D341Med (cell line): Measurements from ENCODE around the gene CNNM4.

Experiments used
- DNase-seq: peaks from one replicate; pipeline ENCODE4 v3.0.0; 2012; ENCODE audit warnings: low spot score

CNNM4 gene

DNA sequence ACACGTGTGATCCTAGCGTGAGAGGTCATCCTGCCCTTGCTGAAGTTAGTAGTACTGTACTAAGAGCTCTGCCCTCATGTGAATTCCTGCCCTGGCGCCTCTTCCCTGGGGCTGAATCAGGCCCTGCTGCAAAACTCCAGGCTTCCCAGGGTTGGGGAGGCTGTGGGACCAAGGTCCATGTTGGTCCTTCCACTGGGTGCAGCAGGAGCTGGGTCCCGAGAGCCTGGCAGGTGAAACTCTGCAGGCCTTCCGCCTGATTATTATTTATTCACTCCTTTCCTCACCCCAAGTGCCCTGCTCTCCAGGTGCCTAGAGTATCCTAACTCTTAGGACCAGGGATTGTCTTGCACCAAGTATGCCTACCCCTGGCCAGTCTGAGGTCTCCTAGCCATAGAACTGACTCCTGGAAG, 50.1 kb downstream of the CNNM4 start:
- no peak for DNase-seq

DNA sequence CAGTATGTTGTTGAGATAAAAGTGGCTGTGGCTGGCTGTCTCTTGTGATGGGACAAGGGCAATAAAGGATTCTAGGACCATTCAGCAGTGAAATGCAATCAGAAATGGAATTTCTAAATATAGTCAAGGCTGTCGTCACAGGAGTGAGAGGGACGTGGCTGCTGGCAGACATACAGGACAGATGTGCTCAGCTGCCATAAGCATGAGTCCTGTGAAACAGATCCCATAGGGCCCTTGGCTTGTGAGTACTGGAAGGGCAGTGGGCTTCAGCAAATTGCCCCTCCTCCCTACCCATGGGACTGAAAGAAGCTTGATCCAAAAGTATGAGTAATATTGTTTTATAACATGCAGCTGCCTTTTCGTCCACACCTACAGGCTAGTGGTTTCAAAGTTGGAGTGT, 51.2 kb downstream of the CNNM4 start:
- DNase-seq = no peak

DNA sequence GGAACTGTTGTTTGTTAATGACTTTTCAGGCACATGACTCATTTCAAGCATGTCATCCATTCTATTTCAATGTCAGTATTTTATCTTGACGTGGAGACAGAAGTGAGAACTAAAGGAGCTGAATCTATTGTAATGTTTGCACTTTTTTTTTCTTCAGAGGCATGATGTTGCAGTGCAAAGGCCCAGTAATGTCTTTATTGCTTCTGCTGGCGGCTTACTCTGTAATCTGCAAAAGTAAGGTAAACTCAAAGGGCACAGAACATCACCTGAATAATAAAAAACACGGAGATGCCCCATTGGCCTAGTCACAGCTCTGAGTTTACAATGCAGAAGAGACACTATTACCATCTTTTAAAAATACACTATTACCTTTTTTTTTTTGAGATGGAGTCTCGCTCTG, 53.0 kb downstream of the CNNM4 start:
- DNase-seq = no peak

DNA sequence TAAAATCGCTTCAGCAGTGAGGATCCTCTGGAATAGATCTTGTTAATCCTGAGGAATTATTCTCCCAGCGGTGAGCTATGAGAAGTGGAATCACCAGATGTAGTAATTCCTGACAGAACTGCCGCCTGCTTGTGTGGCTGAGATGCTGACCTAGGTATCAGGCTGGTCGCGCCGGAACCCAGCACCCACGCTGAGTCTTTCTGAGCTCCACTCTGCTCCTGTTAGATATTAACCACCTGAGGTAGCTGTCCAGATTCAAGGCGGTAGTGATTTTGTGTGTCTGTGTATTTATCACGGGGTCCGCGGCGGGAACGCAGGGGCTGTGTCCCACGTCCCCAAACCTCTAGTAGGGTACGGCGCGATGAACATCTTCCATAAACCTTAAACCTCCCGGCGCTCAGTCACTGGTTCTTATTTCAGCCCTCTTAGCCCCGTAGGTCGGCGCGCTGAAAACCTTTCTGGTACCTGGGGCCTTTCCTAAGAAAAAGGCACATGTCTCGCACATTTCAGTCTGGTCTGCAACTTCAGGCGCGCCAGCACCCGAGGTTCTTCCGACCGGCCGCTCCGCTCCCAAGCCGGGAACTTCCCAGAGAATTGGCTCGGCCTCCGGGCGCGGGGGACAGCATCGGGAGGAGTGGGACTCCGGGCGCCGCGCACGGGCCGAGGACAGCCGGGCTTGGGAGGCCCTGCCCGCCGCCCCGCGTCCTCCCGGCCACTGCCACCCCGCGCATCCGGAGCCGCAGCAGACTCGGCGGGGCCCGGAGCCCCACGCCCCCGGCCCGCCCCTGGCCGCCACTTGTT, 54.8 kb downstream of the CNNM4 start:
- peak; percentile 55 for DNase-seq

DNA sequence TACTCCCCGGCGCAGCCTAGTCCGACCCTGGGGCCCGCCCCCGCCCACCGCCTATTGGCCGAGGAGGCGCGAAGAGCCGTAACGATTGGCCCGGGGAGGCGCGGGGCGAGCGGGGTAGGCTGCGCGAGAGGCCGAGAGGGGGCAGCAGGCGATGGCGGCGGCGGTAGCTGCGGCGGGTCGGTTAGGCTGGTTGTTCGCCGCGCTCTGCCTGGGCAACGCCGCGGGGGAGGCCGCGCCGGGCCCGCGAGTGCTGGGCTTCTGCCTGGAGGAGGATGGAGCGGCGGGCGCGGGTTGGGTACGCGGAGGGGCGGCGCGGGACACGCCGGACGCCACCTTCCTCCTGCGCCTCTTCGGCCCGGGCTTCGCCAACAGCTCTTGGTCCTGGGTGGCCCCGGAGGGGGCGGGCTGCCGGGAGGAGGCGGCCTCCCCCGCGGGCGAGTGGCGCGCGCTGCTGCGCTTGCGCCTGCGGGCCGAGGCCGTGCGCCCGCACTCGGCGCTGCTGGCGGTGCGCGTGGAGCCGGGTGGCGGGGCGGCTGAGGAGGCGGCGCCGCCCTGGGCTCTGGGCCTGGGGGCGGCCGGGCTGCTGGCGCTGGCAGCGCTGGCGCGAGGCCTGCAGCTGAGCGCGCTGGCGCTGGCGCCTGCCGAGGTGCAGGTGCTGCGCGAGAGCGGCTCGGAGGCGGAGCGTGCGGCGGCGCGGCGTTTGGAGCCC, 55.6 kb downstream of the CNNM4 start, which contains the start of gene CNNM3:
TSS of gene CNNM3 (plus strand) at position 142 of the 709 bp plus-strand sequence. CDS start at position 152, 10 bp downstream.
- DNase-seq = peak; percentile 97

DNA sequence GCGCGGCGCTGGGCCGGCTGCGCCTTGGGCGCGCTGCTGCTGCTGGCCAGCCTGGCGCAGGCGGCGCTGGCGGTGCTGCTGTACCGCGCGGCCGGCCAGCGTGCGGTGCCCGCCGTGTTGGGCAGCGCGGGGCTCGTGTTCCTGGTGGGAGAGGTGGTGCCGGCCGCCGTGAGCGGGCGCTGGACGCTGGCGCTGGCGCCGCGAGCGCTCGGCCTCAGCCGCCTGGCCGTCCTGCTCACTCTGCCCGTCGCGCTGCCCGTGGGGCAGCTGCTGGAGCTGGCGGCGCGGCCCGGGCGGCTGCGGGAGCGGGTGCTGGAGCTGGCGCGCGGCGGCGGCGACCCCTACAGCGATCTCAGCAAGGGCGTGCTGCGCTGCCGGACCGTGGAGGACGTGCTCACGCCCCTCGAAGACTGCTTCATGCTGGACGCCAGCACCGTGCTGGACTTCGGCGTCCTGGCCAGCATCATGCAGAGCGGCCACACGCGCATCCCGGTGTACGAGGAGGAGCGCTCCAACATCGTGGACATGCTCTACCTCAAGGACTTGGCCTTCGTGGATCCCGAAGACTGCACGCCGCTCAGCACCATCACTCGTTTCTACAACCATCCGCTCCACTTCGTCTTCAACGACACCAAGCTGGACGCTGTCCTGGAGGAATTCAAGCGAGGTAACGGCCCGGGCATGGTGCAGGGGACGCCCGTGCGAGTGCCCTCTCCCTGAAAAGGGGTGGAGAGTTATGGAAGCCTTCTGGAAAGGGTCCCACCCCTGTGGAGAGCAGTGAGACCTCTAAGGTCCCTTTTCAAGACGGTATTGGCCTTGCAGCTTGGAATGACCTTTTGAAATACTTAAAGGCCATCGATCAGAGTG, 56.4 kb downstream of the CNNM4 start:
- DNase-seq = peak; percentile 87

DNA sequence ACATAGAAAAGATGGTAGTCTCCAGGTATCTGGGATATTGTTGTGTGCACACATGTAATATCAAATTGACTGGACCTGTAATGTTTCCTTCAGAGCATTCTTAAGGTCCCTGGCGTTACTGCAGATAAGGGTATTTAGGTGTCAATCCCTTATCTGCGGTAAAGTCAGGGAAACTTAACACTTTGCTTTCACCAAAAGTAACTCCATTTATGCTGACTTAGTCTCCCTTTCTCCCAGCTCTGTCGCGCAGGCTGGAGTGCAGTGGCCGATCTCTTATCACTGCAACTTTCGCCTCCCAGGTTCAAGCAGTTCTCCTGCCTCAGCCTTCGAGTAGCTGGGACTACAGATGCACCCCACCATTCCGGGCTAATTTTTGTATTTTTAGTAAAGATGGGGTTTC, 57.2 kb downstream of the CNNM4 start:
- no peak for DNase-seq

DNA sequence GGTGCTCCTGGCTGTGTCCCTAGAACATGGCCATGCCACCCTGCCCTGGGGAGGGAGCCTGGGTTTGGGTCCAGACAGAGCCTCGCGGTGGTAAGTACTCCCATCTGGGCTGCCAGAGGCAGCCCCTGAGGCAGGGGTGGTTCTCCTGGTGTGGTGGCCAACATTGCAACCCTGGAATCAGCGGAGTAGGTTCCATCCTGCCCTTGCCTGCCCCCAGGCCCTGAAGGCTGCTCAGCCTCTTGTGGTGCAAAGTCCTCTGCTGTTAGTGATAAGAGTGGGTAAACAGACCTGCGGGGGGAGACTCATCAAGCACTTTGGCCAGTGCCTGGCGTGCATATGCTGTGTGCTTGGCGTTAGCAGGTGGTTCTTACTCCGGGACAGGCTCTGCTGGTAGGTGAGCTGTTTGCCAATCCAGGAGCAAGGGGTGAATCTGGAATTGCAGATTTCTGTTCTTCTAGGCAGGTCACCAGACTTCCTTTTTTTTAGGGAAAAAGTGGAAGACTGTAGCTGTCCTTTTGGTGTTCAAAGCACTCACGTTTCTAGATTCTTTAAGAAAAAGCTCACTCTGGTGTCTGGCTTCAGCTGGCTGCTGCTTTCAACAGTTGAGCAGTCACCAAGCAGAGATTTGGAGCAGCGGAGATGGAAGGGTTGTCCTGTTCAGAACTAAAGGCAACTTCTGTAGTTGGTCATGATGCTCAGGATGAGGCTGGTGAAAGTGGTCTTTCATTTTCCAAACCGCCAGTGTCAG, 58.6 kb downstream of the CNNM4 start:
- no peak for DNase-seq

DNA sequence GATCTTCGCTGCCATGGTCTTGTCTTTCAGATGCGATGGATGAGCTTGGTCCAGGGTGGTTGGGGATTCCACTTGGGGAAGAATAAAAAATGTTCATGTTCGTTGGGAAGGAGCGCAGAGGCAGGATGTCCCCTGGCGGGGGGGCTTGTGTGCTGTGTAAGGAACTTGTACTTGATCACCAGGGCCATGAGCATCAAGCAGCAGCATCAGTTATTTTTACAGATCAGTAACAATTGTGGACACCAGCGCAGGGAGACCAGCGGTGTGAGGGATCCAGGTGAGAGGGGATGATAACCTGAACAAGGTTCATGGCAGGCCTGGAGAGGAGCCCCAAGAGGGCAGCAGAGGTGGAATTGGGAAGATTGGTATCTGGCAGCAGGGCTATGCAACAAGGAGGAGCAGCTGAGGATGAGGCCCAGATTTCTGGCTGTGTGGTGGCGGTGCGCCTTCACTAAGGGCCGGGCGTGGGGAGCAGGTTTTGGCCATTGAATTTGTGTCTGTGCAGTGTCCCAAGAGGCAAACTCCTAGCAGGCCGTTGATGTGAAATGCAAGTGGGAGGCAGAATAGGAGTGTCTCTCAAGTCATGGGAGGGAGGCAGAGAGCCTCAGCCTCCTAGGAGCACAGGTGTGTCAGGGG, 59.3 kb downstream of the CNNM4 start:
- no peak for DNase-seq

DNA sequence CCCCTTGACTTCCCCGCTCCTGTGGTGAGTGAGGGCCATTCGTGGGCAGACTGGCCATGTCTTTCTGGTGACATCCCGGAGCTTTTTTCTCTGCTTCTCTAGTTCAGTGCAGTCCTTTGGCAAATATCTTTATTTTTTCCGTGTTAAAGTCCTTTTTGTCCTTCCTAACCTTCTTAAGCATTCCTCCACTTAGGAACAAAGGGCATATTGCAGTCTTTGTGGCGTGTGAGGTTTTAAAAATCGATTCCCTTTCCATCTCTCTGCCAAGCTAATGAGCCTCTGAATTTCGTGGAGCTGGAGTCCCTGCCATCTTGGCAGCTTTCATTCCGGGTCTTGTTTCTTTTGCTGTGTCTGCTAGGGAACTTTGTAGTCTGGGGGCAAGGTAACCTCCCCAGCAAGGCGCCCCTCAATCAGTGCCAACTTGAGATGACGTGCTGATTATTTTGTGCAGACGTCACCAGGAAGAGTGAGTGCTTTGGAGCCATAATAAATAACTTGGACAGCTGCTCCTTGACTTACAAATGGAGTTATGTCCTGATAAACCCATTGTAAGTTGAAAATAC, 60.5 kb downstream of the CNNM4 start:
- no peak for DNase-seq

DNA sequence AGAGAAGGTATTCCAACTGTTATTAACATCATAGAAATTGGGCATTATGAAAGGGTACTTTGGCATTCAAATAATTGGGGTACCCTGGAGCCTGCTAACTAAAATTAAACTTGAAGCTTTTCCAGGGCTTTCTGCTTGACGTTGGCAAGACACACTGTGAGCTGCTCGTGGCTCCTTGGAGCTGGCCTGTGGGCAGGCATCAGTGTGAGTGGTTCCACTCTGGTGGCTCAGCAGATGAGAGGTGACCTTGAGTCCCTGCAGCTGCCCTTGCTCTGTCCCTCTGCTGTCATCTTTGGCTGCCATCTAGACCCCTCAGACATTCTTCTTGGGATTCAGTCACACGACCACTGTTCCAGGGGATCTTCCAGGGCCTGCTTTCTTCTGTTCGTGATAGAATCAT, 62.1 kb downstream of the CNNM4 start:
- DNase-seq = no peak

DNA sequence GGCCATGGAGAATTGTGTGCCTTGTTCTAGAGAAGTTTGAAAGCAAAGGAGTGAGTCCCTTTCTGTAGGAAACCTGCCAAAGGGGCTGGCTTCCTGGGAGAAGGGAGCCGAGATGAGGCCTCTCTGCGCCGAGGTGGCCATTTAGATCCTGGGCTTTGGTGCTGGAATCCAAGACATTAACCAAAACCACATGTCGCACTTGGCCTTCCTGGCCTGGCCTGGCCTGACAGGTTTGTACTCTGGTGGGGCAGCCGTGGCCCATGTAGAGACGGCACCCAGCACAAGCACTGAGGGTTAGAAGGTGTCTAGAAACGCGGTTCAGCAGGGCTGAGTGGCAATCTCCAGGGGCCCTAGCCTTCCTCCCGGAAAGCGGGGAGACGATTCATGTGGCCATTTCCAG, 62.5 kb downstream of the CNNM4 start:
- no peak for DNase-seq

DNA sequence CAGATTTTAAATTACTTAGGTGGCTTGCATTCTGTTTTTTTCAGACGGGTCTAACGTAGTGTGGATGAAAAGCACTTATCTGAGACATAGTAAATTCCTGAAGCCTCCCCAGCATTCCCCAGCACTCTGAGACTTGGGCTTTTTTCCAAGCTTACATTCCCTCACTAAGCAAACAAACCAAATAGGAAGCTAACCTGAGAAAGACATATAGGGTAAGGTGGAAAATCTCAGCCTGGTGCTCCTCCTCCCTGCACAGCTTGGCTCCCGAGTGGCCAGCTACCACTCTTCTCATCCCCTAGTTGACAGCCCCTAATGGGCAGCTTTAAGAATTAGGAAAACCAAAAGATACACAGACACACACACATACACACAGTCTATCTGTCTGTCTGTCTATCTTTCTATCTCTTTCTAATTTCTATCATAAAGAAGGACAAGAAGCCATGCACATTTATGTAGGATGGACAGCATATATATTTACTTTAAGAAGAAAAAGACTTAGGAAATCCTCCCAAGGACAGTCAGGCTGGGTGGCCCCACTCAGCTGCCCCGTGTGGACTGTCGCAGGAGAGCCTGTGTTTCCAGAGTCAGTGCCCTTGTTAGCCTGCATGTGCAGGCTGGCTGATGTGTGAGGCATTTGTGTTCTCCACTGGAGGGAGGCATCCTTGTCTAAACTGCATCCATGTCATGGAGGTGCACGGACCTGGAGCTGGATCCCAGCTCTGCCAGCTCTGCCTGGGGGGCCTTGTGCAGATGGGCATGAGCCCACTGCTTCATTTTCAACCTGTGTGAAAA, 63.6 kb downstream of the CNNM4 start:
- no peak for DNase-seq

DNA sequence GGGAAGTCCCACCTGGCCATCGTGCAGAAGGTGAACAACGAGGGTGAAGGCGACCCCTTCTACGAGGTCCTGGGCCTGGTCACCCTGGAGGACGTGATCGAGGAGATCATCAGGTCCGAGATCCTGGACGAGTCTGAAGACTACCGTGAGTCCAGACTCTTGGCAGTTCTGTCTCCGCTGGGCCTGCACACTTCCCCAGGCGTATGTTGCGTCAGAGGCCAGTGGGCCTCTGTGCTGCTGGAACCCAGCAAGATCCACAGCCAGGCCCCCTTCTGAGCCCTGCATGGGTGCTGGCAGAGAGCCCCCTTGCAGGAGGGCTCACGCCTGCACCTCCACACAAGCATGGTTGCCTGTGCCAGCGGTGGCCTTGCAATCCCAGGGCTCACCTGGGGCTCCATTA, 64.4 kb downstream of the CNNM4 start:
- no peak for DNase-seq

DNA sequence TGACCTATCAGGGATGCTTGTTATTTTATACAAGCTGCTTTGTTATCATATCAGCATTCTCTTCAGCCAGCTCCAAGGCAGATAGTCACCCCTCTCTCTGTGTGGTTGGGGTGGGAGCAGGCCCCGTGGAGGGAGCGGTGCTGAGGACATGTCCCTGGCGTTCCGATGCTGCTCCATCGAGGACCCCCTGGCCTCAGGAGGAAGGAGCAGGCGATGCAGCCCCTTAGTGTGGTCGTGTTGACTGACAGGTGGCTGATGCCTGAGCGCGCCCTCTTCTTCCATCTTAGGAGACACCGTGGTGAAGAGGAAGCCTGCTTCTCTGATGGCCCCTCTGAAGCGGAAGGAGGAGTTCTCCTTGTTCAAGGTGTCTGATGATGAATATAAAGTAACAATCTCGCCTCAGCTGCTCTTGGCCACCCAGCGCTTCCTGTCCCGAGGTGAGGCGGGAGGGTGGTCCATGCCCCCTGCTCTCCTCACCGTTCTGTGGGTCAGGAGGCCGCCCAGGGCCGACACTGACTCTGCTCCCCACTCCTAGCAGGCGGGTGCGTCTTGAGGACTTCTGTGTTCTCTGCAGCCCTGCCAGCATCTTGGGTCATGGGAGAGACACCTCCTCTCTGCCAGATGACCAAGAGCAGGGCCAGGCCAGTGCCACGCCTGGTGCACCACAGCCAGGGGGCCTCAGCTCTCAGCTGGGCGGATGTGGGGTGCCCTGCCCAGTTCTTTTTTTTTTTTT, 66.0 kb downstream of the CNNM4 start:
- DNase-seq = no peak

DNA sequence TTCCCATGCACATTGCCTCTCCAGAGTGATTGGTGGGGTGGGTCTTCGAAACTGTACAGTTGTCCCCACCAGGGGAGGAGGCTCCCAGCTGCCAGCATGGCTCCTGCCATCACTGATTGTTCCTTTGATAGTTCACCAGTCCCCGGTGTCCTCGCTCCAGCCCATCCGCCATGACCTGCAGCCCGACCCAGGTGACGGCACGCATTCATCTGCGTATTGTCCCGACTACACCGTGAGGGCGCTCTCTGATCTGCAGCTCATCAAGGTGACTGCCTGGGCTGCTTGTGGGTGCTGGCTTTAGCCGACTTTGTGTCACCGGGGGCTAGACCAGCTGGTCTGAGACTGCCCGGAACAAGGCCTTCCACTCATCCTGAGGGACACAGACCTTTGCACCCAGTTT, 67.7 kb downstream of the CNNM4 start:
- no peak for DNase-seq

DNA sequence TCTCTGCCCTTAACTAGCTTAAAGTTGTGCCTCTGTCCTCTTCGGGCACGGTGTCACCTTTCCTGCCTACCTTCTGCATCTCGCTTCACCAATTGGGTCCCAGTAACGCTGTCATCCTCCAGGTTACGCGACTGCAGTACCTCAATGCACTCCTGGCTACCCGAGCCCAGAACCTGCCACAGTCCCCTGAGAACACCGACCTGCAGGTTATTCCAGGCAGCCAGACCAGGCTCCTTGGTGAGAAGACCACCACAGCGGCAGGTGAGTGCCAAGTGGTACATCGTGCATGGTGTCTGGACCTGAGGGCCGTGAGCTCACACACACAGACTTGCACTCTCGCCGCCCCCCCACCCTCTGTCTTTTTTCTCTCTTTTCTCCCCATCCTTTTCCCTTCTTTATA, 68.2 kb downstream of the CNNM4 start:
- no peak for DNase-seq

DNA sequence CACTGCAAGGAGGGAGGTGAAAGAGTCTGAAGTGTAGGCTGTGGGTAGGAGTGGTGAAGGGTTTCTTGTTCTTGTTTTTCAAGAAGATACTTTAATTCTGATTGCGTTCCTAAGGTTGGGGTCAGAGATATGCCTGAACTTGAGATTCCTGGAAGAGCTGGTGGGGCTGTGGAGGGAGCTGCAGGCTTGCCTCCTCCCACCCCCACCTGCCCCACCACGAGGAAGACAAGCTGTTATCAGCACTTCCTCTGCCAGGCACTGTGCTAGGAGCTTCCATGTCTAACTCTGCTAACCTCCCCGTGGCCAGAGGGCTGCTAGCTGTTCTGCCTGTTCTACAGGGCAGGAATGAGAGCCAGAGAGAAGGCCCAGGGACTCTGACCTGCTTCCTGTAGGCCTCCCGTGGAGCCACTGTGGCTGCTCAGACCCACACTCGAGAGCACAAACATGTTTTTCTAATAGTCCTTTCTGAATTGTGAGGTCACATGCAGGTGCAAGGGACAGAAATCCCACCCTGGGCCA, 69.4 kb downstream of the CNNM4 start:
- DNase-seq = no peak

DNA sequence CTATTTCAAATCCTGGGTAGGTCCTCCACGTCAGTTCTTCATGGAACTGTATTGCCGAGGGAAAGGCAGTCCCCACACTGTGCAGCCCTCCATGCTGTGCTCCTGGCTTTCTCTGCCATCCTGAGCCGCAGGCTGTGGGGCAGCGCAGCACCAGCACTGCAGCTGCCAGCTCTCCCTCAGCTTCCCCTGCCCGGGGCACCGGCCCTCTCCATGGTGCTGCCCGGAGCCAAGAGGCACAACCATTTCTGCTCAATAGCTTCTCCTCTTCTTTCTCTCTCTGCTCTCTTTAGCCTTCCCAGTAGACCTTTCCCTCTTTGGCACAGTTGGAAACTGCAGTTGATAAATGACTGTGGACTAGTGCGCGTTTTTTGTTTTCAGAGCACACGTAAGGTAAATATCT, 71.0 kb downstream of the CNNM4 start:
- no peak for DNase-seq
